Mesendoderm (in vitro differentiated cells): ENCODE measurements around the gene ZNF592.
A peak's percentile ranks its signal among the peaks of the same experiment; 100 is the strongest.
"Not testable (repeated sequence)": the region's sequence is repeated elsewhere in the genome, so short reads cannot be mapped to it uniquely, and the experiment has no call there.

ENCODE experiments used
- DNase-seq: peaks from one replicate; pipeline ENCODE4 v3.0.0; 2013
- H2AK5ac ChIP-seq: 2 replicates; pipeline ENCODE4 v1.6.1; 2013; ENCODE audit warnings: low read length, inconsistent platforms
- H2BK120ac ChIP-seq: 2 replicates; pipeline ENCODE4 v1.6.1; 2013; ENCODE audit warnings: low read depth, mild to moderate bottlenecking, low read length, moderate library complexity, mixed read lengths
- H2BK15ac ChIP-seq: replicated peaks from 2 replicates; pipeline ENCODE4 v1.6.1; 2013; ENCODE audit warnings: low read depth, mild to moderate bottlenecking, moderate library complexity
- H2BK5ac ChIP-seq: 2 replicates; pipeline ENCODE4 v1.6.1; 2013; ENCODE audit warnings: low read length, inconsistent platforms
- H3K18ac ChIP-seq: 2 replicates; pipeline ENCODE4 v1.6.1; 2013; ENCODE audit warnings: mild to moderate bottlenecking, low read length, mixed read lengths
- H3K23ac ChIP-seq: one replicate; pipeline ENCODE4 v1.6.1; 2013; ENCODE audit warnings: low read length
- H3K27ac ChIP-seq: 2 replicates; pipeline ENCODE4 v1.5.1; 2013; ENCODE audit warnings: low read depth, mild to moderate bottlenecking, inconsistent platforms, low read length, moderate library complexity
- H3K27me3 ChIP-seq: 2 replicates; pipeline ENCODE4 v1.6.1; 2013; ENCODE audit warnings: low read length, control low read depth, mild to moderate bottlenecking, inconsistent platforms; ENCODE audit not compliant: insufficient read depth, poor library complexity
- H3K36me3 ChIP-seq: 2 replicates; pipeline ENCODE4 v1.6.1; 2013; ENCODE audit warnings: low read length, inconsistent platforms; ENCODE audit not compliant: control insufficient read depth, insufficient read depth
- H3K4ac ChIP-seq: one replicate; pipeline ENCODE4 v1.6.1; 2013; ENCODE audit warnings: low read depth, mild to moderate bottlenecking, low read length, moderate library complexity
- H3K4me1 ChIP-seq: 2 replicates; pipeline ENCODE4 v1.6.1; 2013; ENCODE audit warnings: low read depth, low read length, inconsistent platforms; ENCODE audit not compliant: control insufficient read depth
- H3K4me2 ChIP-seq: 2 replicates; pipeline ENCODE4 v1.6.1; 2013; ENCODE audit warnings: low read length
- H3K4me3 ChIP-seq: 2 replicates; pipeline ENCODE4 v1.5.1; 2013; ENCODE audit warnings: mild to moderate bottlenecking, low read length
- H3K56ac ChIP-seq: one replicate; pipeline ENCODE4 v1.6.1; 2013; ENCODE audit warnings: low read length
- H3K79me1 ChIP-seq: 2 replicates; pipeline ENCODE4 v1.6.1; 2013; ENCODE audit warnings: low read length, inconsistent platforms
- H3K79me2 ChIP-seq: 2 replicates; pipeline ENCODE4 v1.6.1; 2013; ENCODE audit warnings: mild to moderate bottlenecking, low read length; ENCODE audit not compliant: control insufficient read depth, insufficient read depth
- H3K9ac ChIP-seq: 2 replicates; pipeline ENCODE4 v1.6.1; 2013; ENCODE audit warnings: low read length, inconsistent platforms
- H4K5ac ChIP-seq: one replicate; pipeline ENCODE4 v1.6.1; 2013; ENCODE audit warnings: low read length
- H4K8ac ChIP-seq: one replicate; pipeline ENCODE4 v1.6.1; 2013; ENCODE audit warnings: low read depth, mild to moderate bottlenecking, control low read depth, low read length, moderate library complexity
- WGBS: extraction: QIAGEN DNeasy Blood & Tissue Kit; methylation state at CpG from one replicate; pipeline ENCODE4 v1.1.7; 2013; ENCODE audit warnings: low lambda C conversion rate, missing lambda C conversion rate; ENCODE audit not compliant: insufficient coverage; ENCODE audit errors: extremely low coverage; 5-methylcytosine and 5-hydroxymethylcytosine counted together

The ZNF592 gene

GRCh38 chr15:84839714-84840113 lies 91.3 kb downstream of the ZNF592 start:
- no peaks in the 10 kb centered on the region for H3K4me1 ChIP-seq
- H3K18ac ChIP-seq = no peak overlapping the region
- WGBS = no CpG with 5 or more reads among the region's 23 CpGs
- no peak overlapping the region for H3K4me2 ChIP-seq
- no peak overlapping the region for H3K23ac ChIP-seq
- no peak overlapping the region for H2AK5ac ChIP-seq
- DNase-seq = no peak
- no peak overlapping the region for H3K4me3 ChIP-seq
- no peak overlapping the region for H2BK5ac ChIP-seq
- no peaks in the 10 kb centered on the region for H3K79me2 ChIP-seq
- no peak overlapping the region for H4K8ac ChIP-seq
- H2BK15ac ChIP-seq = no peak overlapping the region
- no peak overlapping the region for H4K5ac ChIP-seq
- H3K36me3 ChIP-seq = peaks cover 4% of the 10 kb centered on the region
- H2BK120ac ChIP-seq = no peak overlapping the region
- no peak overlapping the region for H3K27ac ChIP-seq
- no peak overlapping the region for H3K4ac ChIP-seq
- no peak overlapping the region for H3K9ac ChIP-seq
- no peak overlapping the region for H3K56ac ChIP-seq
- H3K79me1 ChIP-seq = peaks cover 4% of the 10 kb centered on the region
- H3K27me3 ChIP-seq = no peaks in the 10 kb centered on the region

GRCh38 chr15:84840255-84840654 lies 91.9 kb downstream of the ZNF592 start:
- Histone ChIP-seq H3K79me1 (peaks cover 4% of the 10 kb centered on the region), H3K4ac (no peak overlapping the region), H3K4me2 (no peak overlapping the region), H2BK15ac (no peak overlapping the region), H3K36me3 (peaks cover 4% of the 10 kb centered on the region), H4K8ac (no peak overlapping the region), H2AK5ac (no peak overlapping the region), H3K18ac (no peak overlapping the region), H4K5ac (no peak overlapping the region), H3K27ac (no peak overlapping the region), H3K27me3 (no peaks in the 10 kb centered on the region), H3K4me1 (no peaks in the 10 kb centered on the region), H3K9ac (no peak overlapping the region), H3K56ac (no peak overlapping the region), H3K23ac (no peak overlapping the region), H2BK120ac (no peak overlapping the region), H3K79me2 (no peaks in the 10 kb centered on the region), H3K4me3 (no peak overlapping the region), H2BK5ac (no peak overlapping the region)
- WGBS = no CpG with 5 or more reads among the region's 10 CpGs
- no peak for DNase-seq

DNA sequence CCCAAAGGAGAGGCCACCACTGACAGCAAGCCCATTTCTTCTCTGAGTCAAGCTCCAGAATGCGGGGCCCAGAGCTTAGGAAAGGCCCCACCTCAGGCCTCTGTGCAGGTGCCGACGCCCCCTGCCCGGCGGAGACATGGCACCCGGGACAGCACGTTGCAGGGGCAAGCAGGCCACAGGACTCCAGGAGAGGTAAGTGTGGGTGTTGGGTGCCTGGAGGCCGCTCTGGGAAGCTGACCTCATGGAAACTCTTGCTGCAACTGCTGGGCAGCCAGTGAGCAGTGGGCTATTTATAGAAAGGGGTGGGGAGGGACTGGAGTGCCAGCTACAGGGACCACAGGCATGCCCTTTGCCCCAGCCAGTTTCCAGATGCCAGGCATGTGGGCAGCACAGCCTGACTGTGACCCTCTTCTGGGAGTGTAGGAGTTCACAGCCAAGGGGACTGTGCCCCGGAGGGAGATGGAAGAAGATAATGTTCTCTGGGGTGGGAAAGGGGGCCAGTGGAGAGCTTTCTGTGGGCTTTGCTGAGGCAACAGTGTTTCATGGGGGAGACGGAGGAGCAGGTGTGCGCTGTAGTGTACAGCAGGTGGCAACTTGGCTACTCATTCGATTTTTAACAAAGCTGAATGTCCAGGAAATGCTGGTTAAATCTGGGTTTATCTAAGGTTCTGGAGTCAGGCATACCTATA lies 92.5 kb downstream of the ZNF592 start:
- peaks cover 4% of the 10 kb centered on the region for H3K36me3 ChIP-seq

GRCh38 chr15:84842781-84843180 lies 94.4 kb downstream of the ZNF592 start:
- H4K5ac ChIP-seq = no peak overlapping the region
- H3K9ac ChIP-seq = no peak overlapping the region
- H2BK5ac ChIP-seq = no peak overlapping the region
- H2BK15ac ChIP-seq = no peak overlapping the region
- H3K4me2 ChIP-seq = no peak overlapping the region
- no peaks in the 10 kb centered on the region for H3K79me2 ChIP-seq
- H4K8ac ChIP-seq = no peak overlapping the region
- no peak for DNase-seq
- no peaks in the 10 kb centered on the region for H3K27me3 ChIP-seq
- H3K79me1 ChIP-seq = peaks cover 2% of the 10 kb centered on the region
- H3K4ac ChIP-seq = no peak overlapping the region
- H3K36me3 ChIP-seq = peaks cover 4% of the 10 kb centered on the region
- no peak overlapping the region for H3K27ac ChIP-seq
- no peak overlapping the region for H3K23ac ChIP-seq
- no peak overlapping the region for H2AK5ac ChIP-seq
- H3K56ac ChIP-seq = no peak overlapping the region
- H3K18ac ChIP-seq = no peak overlapping the region
- no peak overlapping the region for H2BK120ac ChIP-seq
- H3K4me1 ChIP-seq = no peaks in the 10 kb centered on the region
- no CpG with 5 or more reads among the region's 1 CpG for WGBS
- H3K4me3 ChIP-seq = no peak overlapping the region

More for the DNA sequence above, 92.5 kb downstream of the ZNF592 start:
- H3K18ac ChIP-seq = no peak overlapping the region
- no peak overlapping the region for H3K4ac ChIP-seq
- no peak overlapping the region for H3K4me3 ChIP-seq
- H2BK120ac ChIP-seq = no peak overlapping the region
- no peak overlapping the region for H4K5ac ChIP-seq
- H2AK5ac ChIP-seq = no peak overlapping the region
- no peak overlapping the region for H3K4me2 ChIP-seq
- no peak overlapping the region for H2BK15ac ChIP-seq
- no peak overlapping the region for H3K23ac ChIP-seq
- H3K4me1 ChIP-seq = no peaks in the 10 kb centered on the region
- no peaks in the 10 kb centered on the region for H3K27me3 ChIP-seq
- no peaks in the 10 kb centered on the region for H3K79me2 ChIP-seq
- no peak overlapping the region for H3K56ac ChIP-seq
- no peak for DNase-seq
- H4K8ac ChIP-seq = no peak overlapping the region
- no peak overlapping the region for H3K9ac ChIP-seq
- H3K27ac ChIP-seq = no peak overlapping the region
- no CpG with 5 or more reads among the region's 12 CpGs for WGBS
- H3K79me1 ChIP-seq = peaks cover 3% of the 10 kb centered on the region
- no peak overlapping the region for H2BK5ac ChIP-seq

GRCh38 chr15:84844964-84845363 lies 96.6 kb downstream of the ZNF592 start:
- Histone ChIP-seq H3K4me1 (no peaks in the 10 kb centered on the region), H3K4me2 (no peak overlapping the region), H3K18ac (no peak overlapping the region), H3K56ac (no peak overlapping the region), H3K36me3 (peaks cover 1% of the 10 kb centered on the region), H2AK5ac (no peak overlapping the region), H2BK120ac (no peak overlapping the region), H4K8ac (no peak overlapping the region), H3K4me3 (no peak overlapping the region), H3K27ac (no peak overlapping the region), H4K5ac (no peak overlapping the region), H2BK15ac (no peak overlapping the region), H3K79me2 (no peaks in the 10 kb centered on the region), H3K27me3 (no peaks in the 10 kb centered on the region), H3K9ac (no peak overlapping the region), H3K79me1 (peaks cover 2% of the 10 kb centered on the region), H2BK5ac (no peak overlapping the region), H3K23ac (no peak overlapping the region), H3K4ac (no peak overlapping the region)
- DNase-seq = no peak
- no CpG with 5 or more reads among the region's 2 CpGs for WGBS

DNA sequence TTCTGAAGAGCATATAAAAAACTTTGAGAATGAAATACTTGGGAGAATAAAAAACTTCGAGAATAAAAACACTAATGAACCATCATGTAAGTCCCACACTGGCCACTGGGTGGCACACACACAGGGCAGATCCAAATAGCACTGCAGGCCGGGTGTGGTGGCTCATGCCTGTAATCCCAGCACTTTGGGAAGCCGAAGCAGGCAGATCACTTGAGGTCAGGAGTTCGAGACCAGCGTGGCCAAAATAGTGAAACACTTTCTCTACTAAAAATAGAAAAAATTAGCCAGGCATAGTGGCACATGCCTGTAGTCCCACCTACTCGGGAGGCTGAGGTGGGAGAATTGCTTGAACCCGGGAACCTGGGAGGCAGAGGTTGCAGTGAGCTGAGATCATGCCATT lies 97.2 kb downstream of the ZNF592 start:
- H2AK5ac ChIP-seq, H3K36me3 ChIP-seq, H3K79me1 ChIP-seq, H4K8ac ChIP-seq, H3K4ac ChIP-seq, H3K4me3 ChIP-seq, H3K27ac ChIP-seq, H2BK5ac ChIP-seq, H3K23ac ChIP-seq, H3K79me2 ChIP-seq, H4K5ac ChIP-seq, H3K18ac ChIP-seq, H3K4me2 ChIP-seq, H2BK120ac ChIP-seq, H3K56ac ChIP-seq, H3K9ac ChIP-seq, H3K27me3 ChIP-seq, H3K4me1 ChIP-seq, H2BK15ac ChIP-seq: not testable (repeated sequence)
- WGBS = no CpG with 5 or more reads among the region's 7 CpGs
- DNase-seq = peak; percentile 72
